GM18868 (cell line): ENCODE results near the gene NOTCH4.
A peak's percentile ranks its signal among the peaks of the same experiment; 100 is the strongest.
"Not testable (repeated sequence)": the region's sequence is repeated elsewhere in the genome, so short reads cannot be mapped to it uniquely, and the experiment has no call there.

Source experiments
- ATAC-seq: cut with Tn5 transposase; IDR thresholded peaks from one replicate; pipeline ENCODE4 v1.9.1; 2021; ENCODE audit warnings: mild to moderate bottlenecking, moderate library complexity; ENCODE audit not compliant: unreplicated experiment

Gene NOTCH4

GRCh38 chr6:32194825-32195651 lies 28.8 kb downstream of the NOTCH4 start:
- ATAC-seq: no peak

- ATAC-seq: no peak
Measured at GRCh38 chr6:32194388-32194787, 29.5 kb downstream of the NOTCH4 start.

- not testable (repeated sequence) for ATAC-seq
Measured at GRCh38 chr6:32193096-32193495, 30.8 kb downstream of the NOTCH4 start.

GRCh38 chr6:32192608-32193039 lies 31.2 kb downstream of the NOTCH4 start, which contains the start of gene GPSM3:
TSS of gene GPSM3 (minus strand) at chr6:32192643. CDS start at chr6:32192513, 130 bp downstream.
- ATAC-seq: no peak

- no peak for ATAC-seq
Measured at GRCh38 chr6:32191696-32192607, 31.9 kb downstream of the NOTCH4 start.

- no peak for ATAC-seq
Measured at GRCh38 chr6:32190911-32191677, 32.8 kb downstream of the NOTCH4 start.

- ATAC-seq: peak; percentile 70
Measured at GRCh38 chr6:32190054-32190851, 33.6 kb downstream of the NOTCH4 start, which contains the start of gene PBX2. TSS of gene PBX2 (minus strand) at chr6:32190202. CDS start at chr6:32189915, 287 bp downstream.

- no peak for ATAC-seq
Measured at GRCh38 chr6:32189742-32190053, 34.2 kb downstream of the NOTCH4 start.

GRCh38 chr6:32189069-32189741 lies 34.7 kb downstream of the NOTCH4 start:
- ATAC-seq: no peak

- no peak for ATAC-seq
Measured at GRCh38 chr6:32188381-32189068, 35.3 kb downstream of the NOTCH4 start.

GRCh38 chr6:32187725-32188380 lies 36.0 kb downstream of the NOTCH4 start:
- not testable (repeated sequence) for ATAC-seq

GRCh38 chr6:32187009-32187709 lies 36.7 kb downstream of the NOTCH4 start:
- no peak for ATAC-seq

GRCh38 chr6:32186151-32186840 lies 37.6 kb downstream of the NOTCH4 start:
- ATAC-seq: not testable (repeated sequence)

- ATAC-seq: not testable (repeated sequence)
Measured at GRCh38 chr6:32185681-32186131, 38.2 kb downstream of the NOTCH4 start.

- no peak for ATAC-seq
Measured at GRCh38 chr6:32184084-32184640, 39.7 kb downstream of the NOTCH4 start, which contains the start of gene AGER. TSS of gene AGER (minus strand) at chr6:32184253. CDS start at chr6:32184222, 31 bp downstream.

GRCh38 chr6:32183483-32184083 lies 40.3 kb downstream of the NOTCH4 start:
- ATAC-seq: no peak
